ENCODE measurements around the gene CXCR6. TPM values are rescaled to one million over a fixed set of nuclear protein-coding genes. Genes with fewer than 3 reads are reported as not detected.

Gene CXCR6
- total and polyA plus RNA-seq, 2 experiments from 2014 or later: 0.10 TPM; not detected in 1

GRCh38 chr3:45957586-45957985 is 14.3 kb downstream of the CXCR6 start (continued):
- TF ChIP-seq EZH2 (IDR thresholded peaks at IDR 0.05; ENCODE audit: low read depth, unreplicated experiment) (no peak), POLR2AphosphoS5 (IDR thresholded peaks at IDR 0.05; ENCODE audit: low read depth) (no peak), ETS1 (IDR thresholded peaks at IDR 0.05) (no peak), ZNF331 (CRISPR knock-in tag; IDR thresholded peaks at IDR 0.05; ENCODE audit: low read depth) (no peak)

DNA sequence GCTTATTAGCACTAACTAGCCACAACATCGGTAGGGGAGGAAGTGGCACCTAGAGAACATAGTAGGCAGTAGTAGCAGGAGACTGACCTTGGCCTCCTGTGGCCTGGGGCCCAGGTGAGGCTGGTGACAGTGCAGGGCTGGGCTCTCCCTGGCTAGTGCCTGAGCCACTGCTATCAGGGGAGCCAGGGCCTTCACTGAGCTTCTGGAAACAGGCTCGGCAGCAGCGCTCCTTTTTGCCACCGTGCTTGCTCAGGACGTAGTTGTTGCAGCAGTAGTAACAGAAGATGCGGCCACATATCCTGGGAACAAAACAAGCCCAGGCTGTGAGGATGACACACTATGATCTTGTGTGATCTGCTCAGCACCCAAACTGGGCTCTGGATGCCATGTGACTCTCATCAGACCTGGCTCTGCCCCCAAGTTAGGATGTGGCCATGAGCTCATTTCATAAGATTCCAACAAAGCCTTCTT is 15.1 kb downstream of the CXCR6 start:
- H3K36me3 Mint-ChIP-seq (ENCODE audit: low read depth): peaks cover 73% of the 10 kb centered on the region
- H3K4me2 ChIP-seq: no peak overlapping the region
- H3F3A ChIP-seq (replicated peaks; ENCODE audit: low read depth): no peaks in the 10 kb centered on the region
- no peaks in the 10 kb centered on the region for H3K9me3 Mint-ChIP-seq
- no peak overlapping the region for H3K27ac Mint-ChIP-seq
- TF ChIP-seq ZNF462 (CRISPR knock-in tag; IDR thresholded peaks at IDR 0.05): no peak
- TF ChIP-seq ZNF331 (CRISPR knock-in tag; IDR thresholded peaks at IDR 0.05; ENCODE audit: low read depth): no peak
- DNase-seq (ENCODE audit: low spot score) (no peak), ATAC-seq (no peak)
- no peaks in the 10 kb centered on the region for H3K4me1 ChIP-seq (ENCODE audit: insufficient read depth)
- no peak overlapping the region for H3K27ac ChIP-seq (ENCODE audit: low read depth)
- H3K79me2 ChIP-seq (replicated peaks; ENCODE audit: insufficient read depth): no peaks in the 10 kb centered on the region
- no peaks in the 10 kb centered on the region for H3K9me2 ChIP-seq (ENCODE audit: insufficient read depth)
- no peak overlapping the region for H2AFZ ChIP-seq
- H3K4me1 Mint-ChIP-seq: no peaks in the 10 kb centered on the region
- no peaks in the 10 kb centered on the region for H3K27me3 Mint-ChIP-seq (ENCODE audit: insufficient read depth, low read depth, poor library complexity)
- H3K27me3 ChIP-seq (ENCODE audit: insufficient read depth): no peaks in the 10 kb centered on the region
- H3K4me3 ChIP-seq: no peak overlapping the region
- H4K20me1 ChIP-seq (replicated peaks; ENCODE audit: insufficient read depth): no peaks in the 10 kb centered on the region
- no peak overlapping the region for H3K4me3 Mint-ChIP-seq
- peaks cover 65% of the 10 kb centered on the region for H3K36me3 ChIP-seq (ENCODE audit: insufficient read depth)

All from GM23338 (cell line).